PC-3 (cell line): ENCODE results near the gene COMMD10. TPM values are rescaled to one million over a fixed set of nuclear protein-coding genes. Genes with fewer than 3 reads are reported as not detected.

Experiments
- ATAC-seq: fragments of 200-7000 bp; cut with Tn5 transposase; 2 replicates; pipeline ENCODE4 v1.9.1; 2020; ENCODE audit warnings: mild to moderate bottlenecking, moderate library complexity
- BruUV-seq: library from RNA; stranded (reverse); fragments of 400-500 nt; replicated peaks from 2 replicates; lab custom pipeline; 2021; lab: Mats Ljungman, UMichigan
- CTCF ChIA-PET: fragments of 300-600 bp; sonication (Branson Sonifier 250); formaldehyde crosslinking; loops from one replicate; lab custom pipeline; 2022; ENCODE audit warnings: antibody characterized with exemption; lab: Charles Lee
- POLR2A ChIA-PET: fragments of 300-600 bp; sonication (Branson Sonifier 250); formaldehyde crosslinking; loops from one replicate; lab custom pipeline; 2022; ENCODE audit warnings: antibody characterized with exemption; ENCODE audit not compliant: unreplicated experiment; lab: Charles Lee
- DNase-seq: peaks from one replicate; pipeline ENCODE4 v3.0.0-alpha.2; 2015
- H2AFZ ChIP-seq: fragments of 300-600 bp; sonication (generic); 2 replicates; pipeline ENCODE4 v1.6.0; 2016; ENCODE audit warnings: antibody characterized with exemption, low read length
- H3F3A ChIP-seq: fragments of 300-600 bp; sonication (generic); one replicate; pipeline ENCODE4 v1.6.0; 2017; ENCODE audit warnings: antibody characterized with exemption, low read length, control low read depth, mild to moderate bottlenecking; ENCODE audit not compliant: unreplicated experiment
- H3K27ac ChIP-seq: fragments of 300-600 bp; sonication (generic); 2 replicates; pipeline ENCODE4 v1.5.1; 2016; ENCODE audit warnings: mild to moderate bottlenecking, low read length
- H3K27me3 ChIP-seq: fragments of 300-600 bp; sonication (generic); 2 replicates; pipeline ENCODE4 v1.6.1; 2016; ENCODE audit warnings: low read length, mixed read lengths
- H3K36me3 ChIP-seq: fragments of 300-600 bp; sonication (generic); 2 replicates; pipeline ENCODE4 v1.6.1; 2016; ENCODE audit warnings: low read depth, mixed run types, low read length, mixed read lengths
- H3K4me1 ChIP-seq: fragments of 300-600 bp; sonication (generic); 2 replicates; pipeline ENCODE4 v1.5.1; 2016; ENCODE audit warnings: low read length; ENCODE audit not compliant: insufficient read depth
- H3K4me2 ChIP-seq: fragments of 300-600 bp; sonication (generic); 2 replicates; pipeline ENCODE4 v1.6.0; 2016; ENCODE audit warnings: low read length
- H3K4me3 ChIP-seq: fragments of 300-600 bp; sonication (generic); 2 replicates; pipeline ENCODE4 v1.5.1; 2016; ENCODE audit warnings: mild to moderate bottlenecking, low read length, mixed read lengths
- H3K79me2 ChIP-seq: fragments of 300-600 bp; sonication (generic); 2 replicates; pipeline ENCODE4 v1.6.1; 2017; ENCODE audit warnings: low read length, mixed read lengths
- H3K9ac ChIP-seq: fragments of 300-600 bp; sonication (generic); 2 replicates; pipeline ENCODE4 v1.6.0; 2016; ENCODE audit warnings: mild to moderate bottlenecking, low read length
- H3K9me2 ChIP-seq: fragments of 300-600 bp; sonication (generic); replicated peaks from 2 replicates; pipeline ENCODE4 v1.6.1; 2016; ENCODE audit warnings: mixed run types, low read length, mixed read lengths
- H3K9me3 ChIP-seq: fragments of 300-600 bp; sonication (generic); 2 replicates; pipeline ENCODE4 v1.6.1; 2016; ENCODE audit warnings: low read length, mixed read lengths
- H4K20me1 ChIP-seq: fragments of 300-600 bp; sonication (generic); 2 replicates; pipeline ENCODE4 v1.6.1; 2016; ENCODE audit warnings: low read length, mixed read lengths
- EZH2 ChIP-seq: fragments of 300-600 bp; sonication (generic); IDR thresholded peaks from one replicate; pipeline ENCODE4 v1.6.1; 2017; ENCODE audit warnings: antibody characterized with exemption, mild to moderate bottlenecking, low read length; ENCODE audit not compliant: unreplicated experiment
- EZH2phosphoT487 ChIP-seq: fragments of 300-600 bp; sonication (generic); IDR thresholded peaks from 2 replicates; pipeline ENCODE4 v1.6.1; 2018; ENCODE audit warnings: mild to moderate bottlenecking, antibody characterized with exemption, low read length, borderline replicate concordance
- intact Hi-C: fragments of 100-400 bp; cut with micrococcal nuclease; formaldehyde crosslinking; loops from 2 replicates; pipeline ENCODE4 v1.9.0; 2023
- total RNA-seq: library from RNA; depleted of rRNA; stranded (reverse); fragments of >200 nt; gene quantifications from 2 replicates; pipeline ENCODE4 v1.2.3, GENCODE V29; 2014
- TF ChIP-seq, protein P1 (sequence below): fragments of 300-600 bp; sonication (generic); conservative IDR thresholded peaks from 2 replicates; pipeline ENCODE4 v1.5.1; 2017; ENCODE audit warnings: antibody characterized with exemption, low read depth, mild to moderate bottlenecking, low read length

The COMMD10 gene
- total RNA-seq, 1 experiment from 2014 or later, result 17.7 TPM

DNA sequence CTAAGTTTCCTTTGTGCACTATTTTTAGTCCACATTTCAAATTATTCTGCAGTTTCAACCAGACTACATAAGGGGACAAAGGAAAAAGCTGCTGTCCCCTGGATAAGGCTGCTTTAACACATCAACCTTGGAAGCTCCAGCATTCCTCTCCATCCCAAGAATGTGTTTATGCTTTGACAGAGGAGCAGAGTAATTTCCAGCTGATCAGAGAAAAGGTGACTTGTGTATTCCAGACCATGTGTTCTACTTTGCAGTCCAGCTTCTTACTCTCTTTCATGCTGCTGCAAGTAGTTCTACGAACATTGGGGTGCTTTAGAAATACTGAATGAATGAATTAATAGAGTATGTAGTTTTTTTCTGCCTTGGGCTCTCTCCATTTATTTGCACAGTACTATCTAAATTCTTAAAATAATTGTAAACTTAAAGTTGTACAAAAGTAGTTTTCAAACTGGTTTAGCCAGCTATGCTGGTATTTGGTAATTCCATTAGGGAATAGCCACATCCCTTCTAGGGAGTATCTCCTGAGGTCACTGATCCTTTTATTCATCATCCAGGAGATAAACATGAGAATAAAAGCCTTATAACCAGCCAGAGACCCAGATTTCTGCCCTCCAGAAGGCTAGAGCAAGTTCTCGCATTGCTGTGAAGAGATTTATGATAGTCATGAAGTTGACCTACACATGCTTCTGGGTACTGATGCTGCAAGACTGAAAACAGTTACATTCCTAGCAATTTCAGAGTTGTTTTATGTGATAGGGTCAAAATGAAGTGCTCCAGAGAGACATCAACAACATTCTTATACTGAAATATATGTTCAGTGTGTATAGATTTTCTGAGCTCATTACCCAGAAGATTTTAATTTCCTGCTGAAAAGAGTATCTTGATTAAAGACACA, 215.2 kb downstream of the COMMD10 start:
- Histone ChIP-seq H3F3A (no peaks in the 10 kb centered on the region), H3K79me2 (no peaks in the 10 kb centered on the region), H3K4me2 (peak overlapping the region; percentile 56), H3K4me1 (peaks cover 13% of the 10 kb centered on the region), H3K9me2 (no peaks in the 10 kb centered on the region), H3K36me3 (no peaks in the 10 kb centered on the region; the same call in 1 of the 2 replicates), H3K9ac (no peak overlapping the region), H2AFZ (no peak overlapping the region), H3K4me3 (no peak overlapping the region), H3K9me3 (no peaks in the 10 kb centered on the region), H3K27ac (no peak overlapping the region), H3K27me3 (no peaks in the 10 kb centered on the region), H4K20me1 (no peaks in the 10 kb centered on the region)
- no peak for TF ChIP-seq EZH2phosphoT487
- TF ChIP-seq, protein P1, sequence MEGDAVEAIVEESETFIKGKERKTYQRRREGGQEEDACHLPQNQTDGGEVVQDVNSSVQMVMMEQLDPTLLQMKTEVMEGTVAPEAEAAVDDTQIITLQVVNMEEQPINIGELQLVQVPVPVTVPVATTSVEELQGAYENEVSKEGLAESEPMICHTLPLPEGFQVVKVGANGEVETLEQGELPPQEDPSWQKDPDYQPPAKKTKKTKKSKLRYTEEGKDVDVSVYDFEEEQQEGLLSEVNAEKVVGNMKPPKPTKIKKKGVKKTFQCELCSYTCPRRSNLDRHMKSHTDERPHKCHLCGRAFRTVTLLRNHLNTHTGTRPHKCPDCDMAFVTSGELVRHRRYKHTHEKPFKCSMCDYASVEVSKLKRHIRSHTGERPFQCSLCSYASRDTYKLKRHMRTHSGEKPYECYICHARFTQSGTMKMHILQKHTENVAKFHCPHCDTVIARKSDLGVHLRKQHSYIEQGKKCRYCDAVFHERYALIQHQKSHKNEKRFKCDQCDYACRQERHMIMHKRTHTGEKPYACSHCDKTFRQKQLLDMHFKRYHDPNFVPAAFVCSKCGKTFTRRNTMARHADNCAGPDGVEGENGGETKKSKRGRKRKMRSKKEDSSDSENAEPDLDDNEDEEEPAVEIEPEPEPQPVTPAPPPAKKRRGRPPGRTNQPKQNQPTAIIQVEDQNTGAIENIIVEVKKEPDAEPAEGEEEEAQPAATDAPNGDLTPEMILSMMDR, result no peak
- TF ChIP-seq EZH2, result no peak
- POLR2A ChIA-PET, result no interaction called here
- ATAC-seq, result peak; percentile 29; the same call in 1 of the 2 replicates
- no TSS peak for BruUV-seq
- intact Hi-C loops, result no loop called here
- CTCF ChIA-PET, result no interaction called here
- peak; percentile 74 for DNase-seq

DNA sequence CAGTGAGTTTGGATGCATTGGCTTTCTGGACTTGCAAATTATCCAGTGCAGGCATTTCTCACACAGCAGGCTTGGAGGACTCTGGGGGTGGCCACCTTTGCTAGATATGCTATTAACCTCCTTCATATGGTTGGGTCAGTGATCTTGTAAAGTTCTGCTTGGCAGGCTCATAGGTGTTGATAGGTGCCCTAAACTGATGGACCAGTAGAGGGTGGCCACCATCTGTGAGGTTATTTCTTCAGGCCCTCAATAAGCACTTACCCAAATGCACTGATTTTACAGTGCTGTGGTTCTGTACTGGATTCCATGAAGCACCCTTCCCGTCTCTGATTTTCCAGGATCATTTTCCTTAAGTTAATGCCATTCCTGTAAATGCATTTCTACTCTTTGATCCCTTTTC, 216.3 kb downstream of the COMMD10 start:
- DNase-seq (no peak), ATAC-seq (no peak)
- no peaks in the 10 kb centered on the region for H3K9me3 ChIP-seq
- H3K9me2 ChIP-seq, result no peaks in the 10 kb centered on the region
- H3K27ac ChIP-seq, result no peak overlapping the region
- ChIA-PET POLR2A (no interaction called here), CTCF (no interaction called here)
- H3K36me3 ChIP-seq, result no peaks in the 10 kb centered on the region; the same call in 1 of the 2 replicates
- no peaks in the 10 kb centered on the region for H4K20me1 ChIP-seq
- no peak overlapping the region for H2AFZ ChIP-seq
- H3K4me3 ChIP-seq, result no peak overlapping the region
- no TSS peak for BruUV-seq
- TF ChIP-seq, protein P1, result no peak
- no peak for TF ChIP-seq EZH2phosphoT487
- TF ChIP-seq EZH2, result no peak
- no peak overlapping the region for H3K4me2 ChIP-seq
- H3K27me3 ChIP-seq, result no peaks in the 10 kb centered on the region
- H3F3A ChIP-seq, result no peaks in the 10 kb centered on the region
- no peak overlapping the region for H3K9ac ChIP-seq
- intact Hi-C loops, result no loop called here
- H3K79me2 ChIP-seq, result no peaks in the 10 kb centered on the region
- H3K4me1 ChIP-seq, result peaks cover 13% of the 10 kb centered on the region

DNA sequence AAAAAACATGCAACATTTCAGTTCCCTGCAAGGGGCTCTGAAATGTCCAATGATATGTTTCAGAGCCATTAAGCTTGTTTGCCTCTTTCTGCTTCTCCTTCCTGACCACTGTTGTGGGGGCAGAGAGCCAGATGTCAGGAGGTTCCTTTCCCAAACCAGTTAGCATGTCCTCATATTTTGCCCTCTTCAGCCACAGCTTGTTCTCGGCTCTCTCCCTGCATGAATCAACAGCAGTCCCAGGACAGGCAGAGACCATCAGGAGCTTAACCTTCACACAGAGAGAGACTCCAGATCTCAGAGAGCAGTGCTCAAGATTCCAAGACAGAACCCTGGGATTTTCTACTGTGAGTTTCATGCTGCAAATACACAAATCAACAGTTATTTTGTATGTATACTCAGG, 218.5 kb downstream of the COMMD10 start:
- no peak overlapping the region for H3K27ac ChIP-seq
- TF ChIP-seq EZH2, result no peak
- TF ChIP-seq EZH2phosphoT487, result no peak
- TF ChIP-seq, protein P1, result no peak
- BruUV-seq, result no TSS peak
- H3F3A ChIP-seq, result no peaks in the 10 kb centered on the region
- intact Hi-C loops, result no loop called here
- ChIA-PET CTCF (no interaction called here), POLR2A (no interaction called here)
- H3K4me1 ChIP-seq, result peaks cover 13% of the 10 kb centered on the region
- peaks cover 3% of the 10 kb centered on the region; the same call in 1 of the 2 replicates for H3K36me3 ChIP-seq
- H4K20me1 ChIP-seq, result no peaks in the 10 kb centered on the region
- H3K9me2 ChIP-seq, result no peaks in the 10 kb centered on the region
- H3K27me3 ChIP-seq, result no peaks in the 10 kb centered on the region
- H3K9me3 ChIP-seq, result 0 out of 2 replicates have a peak, but pooled peaks cover 5% of the 10 kb centered on the region
- no peak overlapping the region for H2AFZ ChIP-seq
- no peaks in the 10 kb centered on the region for H3K79me2 ChIP-seq
- no peak overlapping the region for H3K4me3 ChIP-seq
- no peak for DNase-seq
- H3K9ac ChIP-seq, result no peak overlapping the region
- ATAC-seq, result no peak
- H3K4me2 ChIP-seq, result no peak overlapping the region
